ENCODE measurements around the gene S100A7.

S100A7 gene

DNA sequence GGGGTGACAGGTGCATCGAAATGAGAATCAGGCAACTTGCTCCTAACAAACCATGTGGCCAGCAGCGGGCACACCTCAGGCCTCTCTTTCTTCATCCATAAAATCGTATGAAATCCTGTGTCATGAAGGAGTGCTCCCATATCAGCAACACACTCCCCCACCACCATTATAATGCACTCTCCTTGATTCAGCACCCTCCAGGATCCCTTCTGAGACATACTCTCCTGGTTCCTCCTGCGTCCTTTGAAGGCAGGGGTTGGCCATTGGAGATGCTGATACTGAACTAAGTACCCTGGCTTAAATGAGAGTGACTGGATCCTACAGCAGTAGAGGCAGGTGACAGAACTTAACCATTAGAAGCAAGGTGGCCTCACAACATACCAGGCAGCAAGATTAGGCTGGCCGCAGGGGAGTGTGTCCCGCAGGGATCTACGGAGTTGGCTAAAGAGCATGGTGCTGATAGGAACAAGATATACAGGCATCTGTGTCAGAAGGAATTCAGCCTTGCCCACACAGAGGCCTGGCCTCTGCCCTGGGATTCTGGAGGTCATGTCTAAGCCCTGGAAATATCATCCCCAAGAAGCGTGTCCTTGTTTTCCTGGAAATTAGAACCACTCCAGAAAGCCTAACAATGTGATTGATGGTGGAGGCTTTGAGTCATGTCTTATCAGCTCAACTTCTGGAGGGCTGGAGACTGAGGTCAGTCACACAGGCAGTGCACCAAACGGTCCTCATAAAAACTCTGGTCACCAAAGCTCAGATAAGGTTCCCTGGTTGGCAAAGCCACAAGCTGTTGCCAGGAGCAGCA, 27.4 kb downstream of the S100A7 start:
- Histone ChIP-seq H3K27ac (ENCODE audit: low read depth, low read length) (no peak overlapping the region), H3K27me3 (ENCODE audit: control insufficient read depth in 5 of 5, insufficient read depth in 4 of 5, low read length in 5 of 5) (peaks cover 0 to 25% (median 6%) of the 10 kb centered on the region in 5 donors), H3K4me1 (ENCODE audit: control insufficient read depth in 5 of 5, insufficient read depth in 5 of 5, low read length in 5 of 5) (no peaks in the 10 kb centered on the region), H3K36me3 (ENCODE audit: control insufficient read depth in 5 of 5, insufficient read depth in 5 of 5, low read length in 5 of 5) (no peaks in the 10 kb centered on the region), H3K9me3 (ENCODE audit: control insufficient read depth in 5 of 5, low read length in 5 of 5) (no peaks in the 10 kb centered on the region), H3K9ac (ENCODE audit: low read length in 5 of 5) (no peak overlapping the region), H3K4me3 (ENCODE audit: low read depth in 1 of 5, low read length in 5 of 5) (no peak overlapping the region)

DNA sequence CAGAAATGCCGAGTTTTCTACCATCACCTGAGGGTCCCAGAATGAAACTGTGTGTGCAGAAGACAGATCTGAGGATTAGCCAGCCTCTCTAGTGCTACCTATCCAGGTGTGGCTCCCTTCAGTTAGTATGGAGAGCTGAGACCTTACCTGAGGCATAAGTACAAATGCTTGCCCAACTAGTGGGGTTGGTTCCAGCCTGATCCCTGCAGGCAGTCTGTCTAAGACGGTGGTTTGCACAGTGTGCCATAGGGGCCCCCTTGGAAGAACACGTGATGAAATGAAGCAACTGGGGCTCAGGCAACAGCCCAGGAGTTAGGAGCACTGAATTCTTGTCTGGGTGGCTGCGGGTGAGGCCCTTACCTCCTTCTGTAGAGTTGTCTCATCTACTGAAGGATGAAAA, 28.5 kb downstream of the S100A7 start:
- no peak overlapping the region for H3K9ac ChIP-seq (ENCODE audit: low read length in 5 of 5)
- no peak overlapping the region for H3K27ac ChIP-seq (ENCODE audit: low read depth, low read length)
- H3K4me3 ChIP-seq (ENCODE audit: low read depth in 1 of 5, low read length in 5 of 5) = no peak overlapping the region
- H3K9me3 ChIP-seq (ENCODE audit: control insufficient read depth in 5 of 5, low read length in 5 of 5) = no peaks in the 10 kb centered on the region
- no peaks in the 10 kb centered on the region for H3K4me1 ChIP-seq (ENCODE audit: control insufficient read depth in 5 of 5, insufficient read depth in 5 of 5, low read length in 5 of 5)
- no peaks in the 10 kb centered on the region for H3K36me3 ChIP-seq (ENCODE audit: control insufficient read depth in 5 of 5, insufficient read depth in 5 of 5, low read length in 5 of 5)
- H3K27me3 ChIP-seq (ENCODE audit: control insufficient read depth in 5 of 5, insufficient read depth in 4 of 5, low read length in 5 of 5) = peaks cover 0 to 25% (median 6%) of the 10 kb centered on the region in 5 donors

DNA sequence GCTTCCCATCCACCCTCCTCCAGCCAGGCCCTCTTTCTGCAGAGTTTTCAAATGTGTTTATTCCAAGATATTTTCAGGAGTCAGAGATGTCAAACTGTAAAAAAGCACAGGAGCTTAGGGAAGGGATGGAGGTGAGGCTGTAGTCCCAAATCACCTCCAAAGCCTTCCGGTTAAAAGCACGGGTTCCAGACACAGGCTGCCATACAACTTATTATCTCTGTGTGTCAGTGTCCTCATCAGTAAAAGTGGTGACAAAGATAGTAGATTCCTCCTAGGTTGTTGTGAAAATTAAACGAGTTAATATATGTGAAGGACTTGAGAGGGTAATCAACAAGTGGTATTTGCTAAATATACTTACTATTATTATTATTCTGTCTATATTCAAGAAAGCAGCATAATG, 29.0 kb downstream of the S100A7 start:
- H3K9me3 ChIP-seq (ENCODE audit: control insufficient read depth in 5 of 5, low read length in 5 of 5) = no peaks in the 10 kb centered on the region
- no peaks in the 10 kb centered on the region for H3K4me1 ChIP-seq (ENCODE audit: control insufficient read depth in 5 of 5, insufficient read depth in 5 of 5, low read length in 5 of 5)
- H3K27ac ChIP-seq (ENCODE audit: low read depth, low read length) = no peak overlapping the region
- no peaks in the 10 kb centered on the region for H3K36me3 ChIP-seq (ENCODE audit: control insufficient read depth in 5 of 5, insufficient read depth in 5 of 5, low read length in 5 of 5)
- H3K27me3 ChIP-seq (ENCODE audit: control insufficient read depth in 5 of 5, insufficient read depth in 4 of 5, low read length in 5 of 5) = peaks cover 0 to 25% (median 4%) of the 10 kb centered on the region in 5 donors
- H3K9ac ChIP-seq (ENCODE audit: low read length in 5 of 5) = no peak overlapping the region
- no peak overlapping the region for H3K4me3 ChIP-seq (ENCODE audit: low read depth in 1 of 5, low read length in 5 of 5)

DNA sequence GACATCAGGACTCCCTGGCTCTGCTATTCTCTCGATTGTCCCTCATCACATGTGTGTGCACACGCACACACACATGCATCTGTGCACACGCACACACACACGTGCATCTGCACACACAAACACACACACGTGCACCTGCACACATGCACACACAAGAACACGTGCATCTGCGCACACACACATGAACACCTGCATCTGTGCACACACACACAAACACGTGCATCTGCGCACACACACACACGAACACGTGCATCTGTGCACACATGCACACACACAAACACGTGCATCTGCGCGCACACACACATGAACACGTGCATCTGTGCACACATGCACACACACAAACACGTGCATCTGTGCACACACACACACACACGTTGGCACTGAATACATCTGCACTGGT, 29.4 kb downstream of the S100A7 start:
- H3K27ac ChIP-seq (ENCODE audit: low read depth, low read length) = no peak overlapping the region
- no peak overlapping the region for H3K4me3 ChIP-seq (ENCODE audit: low read depth in 1 of 5, low read length in 5 of 5)
- H3K9me3 ChIP-seq (ENCODE audit: control insufficient read depth in 5 of 5, low read length in 5 of 5) = no peaks in the 10 kb centered on the region
- no peak overlapping the region for H3K9ac ChIP-seq (ENCODE audit: low read length in 5 of 5)
- peaks cover 0 to 25% (median 4%) of the 10 kb centered on the region in 5 donors for H3K27me3 ChIP-seq (ENCODE audit: control insufficient read depth in 5 of 5, insufficient read depth in 4 of 5, low read length in 5 of 5)
- H3K4me1 ChIP-seq (ENCODE audit: control insufficient read depth in 5 of 5, insufficient read depth in 5 of 5, low read length in 5 of 5) = no peaks in the 10 kb centered on the region
- H3K36me3 ChIP-seq (ENCODE audit: control insufficient read depth in 5 of 5, insufficient read depth in 5 of 5, low read length in 5 of 5) = no peaks in the 10 kb centered on the region

DNA sequence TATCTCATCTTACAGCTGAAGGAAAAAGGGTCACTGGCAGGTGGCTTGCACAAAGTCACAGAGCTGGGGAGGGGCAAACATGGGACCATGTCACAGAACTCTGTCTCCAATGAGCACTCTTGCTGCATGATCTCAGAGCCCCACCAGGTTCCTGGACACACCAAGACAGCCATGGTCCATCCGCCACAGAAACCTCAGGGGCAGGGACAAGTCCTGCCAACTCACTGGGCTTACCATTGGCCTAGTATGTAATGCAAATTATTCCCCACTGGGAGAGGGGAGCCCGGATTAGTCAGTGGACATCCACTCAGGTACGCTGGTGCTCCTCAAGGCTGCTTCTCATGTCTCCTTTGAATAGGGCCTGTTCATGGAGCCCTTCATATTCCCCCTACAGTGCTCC, 29.9 kb downstream of the S100A7 start:
- H3K9me3 ChIP-seq (ENCODE audit: control insufficient read depth in 5 of 5, low read length in 5 of 5) = no peaks in the 10 kb centered on the region
- peaks cover 0 to 25% (median 4%) of the 10 kb centered on the region in 5 donors for H3K27me3 ChIP-seq (ENCODE audit: control insufficient read depth in 5 of 5, insufficient read depth in 4 of 5, low read length in 5 of 5)
- no peaks in the 10 kb centered on the region for H3K36me3 ChIP-seq (ENCODE audit: control insufficient read depth in 5 of 5, insufficient read depth in 5 of 5, low read length in 5 of 5)
- H3K4me3 ChIP-seq (ENCODE audit: low read depth in 1 of 5, low read length in 5 of 5) = no peak overlapping the region
- no peak overlapping the region for H3K27ac ChIP-seq (ENCODE audit: low read depth, low read length)
- H3K4me1 ChIP-seq (ENCODE audit: control insufficient read depth in 5 of 5, insufficient read depth in 5 of 5, low read length in 5 of 5) = no peaks in the 10 kb centered on the region
- no peak overlapping the region for H3K9ac ChIP-seq (ENCODE audit: low read length in 5 of 5)

DNA sequence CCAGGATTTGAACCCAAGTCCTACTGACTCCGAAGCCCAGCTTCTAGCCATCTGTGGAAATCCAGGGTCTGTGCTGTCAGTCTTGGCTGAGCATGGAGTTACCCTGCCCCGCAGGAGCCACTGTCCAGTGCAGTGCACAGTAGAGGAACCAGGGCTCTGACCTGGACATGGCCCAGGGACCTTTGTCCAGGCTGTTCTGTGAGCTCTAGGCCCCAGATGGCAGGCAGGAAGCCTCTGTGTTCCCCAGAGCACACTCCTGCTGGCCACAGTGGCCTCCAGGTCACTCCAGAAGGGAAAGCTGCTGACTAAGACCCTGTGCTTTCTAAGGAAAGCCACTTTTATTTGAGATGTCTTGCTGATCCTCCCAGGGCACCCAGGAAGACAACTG, 30.3 kb downstream of the S100A7 start:
- Histone ChIP-seq H3K27me3 (ENCODE audit: control insufficient read depth in 5 of 5, insufficient read depth in 4 of 5, low read length in 5 of 5) (peaks cover 0 to 24% (median 4%) of the 10 kb centered on the region in 5 donors), H3K27ac (ENCODE audit: low read depth, low read length) (no peak overlapping the region), H3K36me3 (ENCODE audit: control insufficient read depth in 5 of 5, insufficient read depth in 5 of 5, low read length in 5 of 5) (no peaks in the 10 kb centered on the region), H3K9me3 (ENCODE audit: control insufficient read depth in 5 of 5, low read length in 5 of 5) (no peaks in the 10 kb centered on the region), H3K4me3 (ENCODE audit: low read depth in 1 of 5, low read length in 5 of 5) (no peak overlapping the region), H3K9ac (ENCODE audit: low read length in 5 of 5) (no peak overlapping the region), H3K4me1 (ENCODE audit: control insufficient read depth in 5 of 5, insufficient read depth in 5 of 5, low read length in 5 of 5) (no peaks in the 10 kb centered on the region)

DNA sequence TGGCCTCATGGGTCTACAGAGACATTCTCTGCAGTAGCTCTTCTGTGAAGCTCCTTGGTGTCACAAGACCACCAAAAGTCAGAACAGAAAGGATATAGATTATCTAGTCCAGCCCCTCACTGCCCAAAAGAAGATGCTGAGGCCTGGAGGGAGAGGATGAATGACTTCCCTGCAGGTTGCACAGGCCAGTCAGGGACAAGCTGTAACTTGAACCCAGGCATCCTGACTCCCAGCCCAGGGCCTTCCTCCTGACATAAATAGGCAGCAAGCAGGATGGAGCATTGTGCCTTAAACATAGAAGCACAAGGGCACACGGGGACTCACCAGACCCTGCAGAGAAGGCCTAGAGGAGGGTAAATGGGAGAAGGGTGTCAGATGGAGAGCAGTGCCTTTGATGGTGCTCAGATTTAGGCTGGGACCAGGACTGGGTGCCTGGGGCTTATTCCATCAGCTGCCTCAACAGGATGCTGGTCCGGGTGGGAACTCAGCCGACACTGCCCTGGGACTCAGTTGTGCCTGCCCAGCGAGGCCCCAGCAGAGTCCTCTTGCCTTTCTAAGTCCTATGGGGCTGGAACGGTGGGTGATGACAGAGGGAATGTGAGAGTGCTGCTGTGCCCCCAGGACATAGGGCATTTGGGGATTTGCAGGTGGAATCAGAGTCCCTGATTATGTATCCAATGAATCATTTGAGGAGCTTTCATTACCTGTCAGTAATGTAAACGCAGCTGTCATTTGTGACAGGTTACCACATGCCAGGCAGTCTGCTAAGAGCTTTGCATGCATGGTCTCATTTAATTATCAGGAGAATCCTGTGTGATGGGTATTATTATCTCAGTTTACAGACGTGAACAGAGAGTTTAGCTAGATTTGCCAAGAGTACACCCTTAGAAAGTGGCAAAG, 30.9 kb downstream of the S100A7 start:
- H3K36me3 ChIP-seq (ENCODE audit: control insufficient read depth in 5 of 5, insufficient read depth in 5 of 5, low read length in 5 of 5) = no peaks in the 10 kb centered on the region
- H3K4me3 ChIP-seq (ENCODE audit: low read depth in 1 of 5, low read length in 5 of 5) = no peak overlapping the region
- no peak overlapping the region for H3K27ac ChIP-seq (ENCODE audit: low read depth, low read length)
- peaks cover 0 to 20% (median 4%) of the 10 kb centered on the region in 5 donors for H3K27me3 ChIP-seq (ENCODE audit: control insufficient read depth in 5 of 5, insufficient read depth in 4 of 5, low read length in 5 of 5)
- no peaks in the 10 kb centered on the region for H3K9me3 ChIP-seq (ENCODE audit: control insufficient read depth in 5 of 5, low read length in 5 of 5)
- no peak overlapping the region for H3K9ac ChIP-seq (ENCODE audit: low read length in 5 of 5)
- no peaks in the 10 kb centered on the region for H3K4me1 ChIP-seq (ENCODE audit: control insufficient read depth in 5 of 5, insufficient read depth in 5 of 5, low read length in 5 of 5)

DNA sequence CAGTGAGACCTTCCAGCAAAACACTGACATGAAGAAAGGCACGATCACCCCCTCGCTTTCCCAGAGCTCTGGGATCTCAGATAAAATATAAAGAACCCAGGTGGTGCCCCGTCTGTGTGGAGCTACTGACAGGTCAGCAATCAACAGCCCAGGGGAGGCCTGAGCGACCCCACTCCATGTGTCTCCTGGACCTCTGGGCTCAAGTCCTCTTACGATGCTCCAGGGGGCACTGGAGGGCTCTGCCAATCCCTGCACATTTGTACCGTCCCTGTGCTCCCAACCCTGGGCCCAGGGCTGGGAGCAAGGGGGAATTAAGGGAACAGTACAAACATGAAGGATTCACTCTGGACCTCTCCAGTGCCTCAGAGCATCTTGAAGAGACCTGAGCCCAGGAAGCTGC, 31.7 kb downstream of the S100A7 start:
- Histone ChIP-seq H3K9me3 (ENCODE audit: control insufficient read depth in 5 of 5, low read length in 5 of 5) (no peaks in the 10 kb centered on the region), H3K4me1 (ENCODE audit: control insufficient read depth in 5 of 5, insufficient read depth in 5 of 5, low read length in 5 of 5) (no peaks in the 10 kb centered on the region), H3K36me3 (ENCODE audit: control insufficient read depth in 5 of 5, insufficient read depth in 5 of 5, low read length in 5 of 5) (no peaks in the 10 kb centered on the region), H3K9ac (ENCODE audit: low read length in 5 of 5) (no peak overlapping the region), H3K4me3 (ENCODE audit: low read depth in 1 of 5, low read length in 5 of 5) (no peak overlapping the region), H3K27ac (ENCODE audit: low read depth, low read length) (no peak overlapping the region), H3K27me3 (ENCODE audit: control insufficient read depth in 5 of 5, insufficient read depth in 4 of 5, low read length in 5 of 5) (peaks cover 0 to 20% (median 4%) of the 10 kb centered on the region in 5 donors)

DNA sequence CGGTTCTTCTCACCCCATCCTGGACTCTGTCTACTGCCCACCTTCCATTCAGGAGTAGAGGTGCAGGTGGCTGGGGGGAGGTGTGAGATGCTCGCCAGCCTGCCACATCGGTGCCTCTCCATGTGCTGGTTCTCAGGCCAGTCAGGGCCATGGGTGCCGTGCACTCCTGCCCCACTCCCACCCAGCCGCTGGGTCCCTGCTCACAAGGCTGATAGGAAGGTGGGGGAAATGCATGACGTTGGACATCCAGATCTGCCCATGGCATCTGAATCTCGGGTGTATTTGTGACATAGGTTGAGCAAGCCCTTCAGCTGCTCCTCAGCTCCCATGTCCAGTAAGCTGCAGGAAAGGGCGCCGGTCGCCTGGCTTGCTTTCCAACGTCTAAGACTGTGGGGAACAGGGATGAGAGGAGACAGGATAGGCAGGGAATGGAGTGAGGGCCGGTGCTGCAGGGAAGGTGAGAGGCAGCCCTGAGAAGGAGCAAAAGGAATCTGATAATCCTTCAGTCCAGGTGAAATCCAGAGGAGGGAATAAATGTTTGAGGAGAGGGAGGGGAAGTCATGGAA, 32.3 kb downstream of the S100A7 start:
- no peak overlapping the region for H3K4me3 ChIP-seq (ENCODE audit: low read depth in 1 of 5, low read length in 5 of 5)
- no peaks in the 10 kb centered on the region for H3K36me3 ChIP-seq (ENCODE audit: control insufficient read depth in 5 of 5, insufficient read depth in 5 of 5, low read length in 5 of 5)
- H3K27ac ChIP-seq (ENCODE audit: low read depth, low read length) = no peak overlapping the region
- peaks cover 0 to 16% (median 4%) of the 10 kb centered on the region in 5 donors for H3K27me3 ChIP-seq (ENCODE audit: control insufficient read depth in 5 of 5, insufficient read depth in 4 of 5, low read length in 5 of 5)
- H3K4me1 ChIP-seq (ENCODE audit: control insufficient read depth in 5 of 5, insufficient read depth in 5 of 5, low read length in 5 of 5) = no peaks in the 10 kb centered on the region
- no peaks in the 10 kb centered on the region for H3K9me3 ChIP-seq (ENCODE audit: control insufficient read depth in 5 of 5, low read length in 5 of 5)
- no peak overlapping the region for H3K9ac ChIP-seq (ENCODE audit: low read length in 5 of 5)

DNA sequence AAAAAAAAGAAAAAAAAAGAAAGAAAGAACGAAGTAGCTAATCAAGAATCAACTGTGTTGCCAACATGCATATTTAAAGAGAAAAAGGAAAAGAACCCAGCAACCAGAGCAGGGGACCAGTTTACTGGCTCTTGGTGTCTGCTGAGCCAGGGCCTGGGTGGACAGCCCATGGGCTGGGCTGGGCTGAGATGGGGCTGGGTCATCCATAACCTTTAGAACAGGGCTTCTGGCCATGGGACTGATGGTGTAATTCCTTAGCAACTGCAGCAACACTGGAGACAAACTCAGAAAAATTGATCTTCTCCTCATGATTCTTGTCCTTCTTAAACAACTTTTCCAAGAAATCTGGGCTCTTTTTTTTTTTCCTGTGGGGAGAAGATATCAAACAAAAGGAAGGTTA, 33.6 kb downstream of the S100A7 start:
- Histone ChIP-seq H3K4me3 (ENCODE audit: low read depth in 1 of 5, low read length in 5 of 5) (no peak overlapping the region), H3K36me3 (ENCODE audit: control insufficient read depth in 5 of 5, insufficient read depth in 5 of 5, low read length in 5 of 5) (no peaks in the 10 kb centered on the region), H3K27me3 (ENCODE audit: control insufficient read depth in 5 of 5, insufficient read depth in 4 of 5, low read length in 5 of 5) (peaks cover 0 to 14% (median 4%) of the 10 kb centered on the region in 5 donors), H3K4me1 (ENCODE audit: control insufficient read depth in 5 of 5, insufficient read depth in 5 of 5, low read length in 5 of 5) (no peaks in the 10 kb centered on the region), H3K9me3 (ENCODE audit: control insufficient read depth in 5 of 5, low read length in 5 of 5) (no peaks in the 10 kb centered on the region), H3K27ac (ENCODE audit: low read depth, low read length) (no peak overlapping the region), H3K9ac (ENCODE audit: low read length in 5 of 5) (no peak overlapping the region)
